Measurements from ENCODE around the gene FHDC1. TPM values are rescaled to one million over a fixed set of nuclear protein-coding genes. Genes with fewer than 3 reads are reported as not detected.

FHDC1 gene
- total RNA-seq, 4 donors from 2014 or later: 4.6 to 40.4 (median 15.5) TPM

DNA sequence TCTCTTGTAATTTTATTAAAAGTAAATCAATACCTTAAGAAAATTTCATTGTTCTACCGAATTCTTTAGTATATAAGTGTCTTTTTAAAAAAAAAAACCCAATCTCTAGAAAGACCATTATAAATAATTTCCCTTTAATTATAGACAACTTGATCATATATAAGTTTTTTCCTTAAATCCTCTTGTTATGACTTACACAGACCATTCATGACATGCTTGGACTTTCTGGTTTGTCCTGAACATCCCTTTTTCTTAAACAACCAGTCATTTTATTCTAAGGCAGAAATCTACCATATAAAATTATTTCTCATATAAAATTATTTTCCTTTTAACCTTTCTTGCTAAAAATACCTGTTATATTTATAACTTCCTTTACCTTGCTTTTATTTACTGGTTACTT, 15.4 kb upstream of the FHDC1 start:
- H3K27me3 ChIP-seq: no peaks in the 10 kb centered on the region
- H3K27ac ChIP-seq: no peak overlapping the region
- H3K4me3 ChIP-seq: no peak overlapping the region
- DNase-seq: no peak
- no peaks in the 10 kb centered on the region for H3K4me1 ChIP-seq
- peaks cover 9% of the 10 kb centered on the region in 2 donors for H3K9me3 ChIP-seq
- no peak for TF ChIP-seq POLR2A (IDR thresholded peaks at IDR 0.05)
- TF ChIP-seq POLR2AphosphoS5 (IDR thresholded peaks at IDR 0.05): no peak
- TF ChIP-seq, protein P1, sequence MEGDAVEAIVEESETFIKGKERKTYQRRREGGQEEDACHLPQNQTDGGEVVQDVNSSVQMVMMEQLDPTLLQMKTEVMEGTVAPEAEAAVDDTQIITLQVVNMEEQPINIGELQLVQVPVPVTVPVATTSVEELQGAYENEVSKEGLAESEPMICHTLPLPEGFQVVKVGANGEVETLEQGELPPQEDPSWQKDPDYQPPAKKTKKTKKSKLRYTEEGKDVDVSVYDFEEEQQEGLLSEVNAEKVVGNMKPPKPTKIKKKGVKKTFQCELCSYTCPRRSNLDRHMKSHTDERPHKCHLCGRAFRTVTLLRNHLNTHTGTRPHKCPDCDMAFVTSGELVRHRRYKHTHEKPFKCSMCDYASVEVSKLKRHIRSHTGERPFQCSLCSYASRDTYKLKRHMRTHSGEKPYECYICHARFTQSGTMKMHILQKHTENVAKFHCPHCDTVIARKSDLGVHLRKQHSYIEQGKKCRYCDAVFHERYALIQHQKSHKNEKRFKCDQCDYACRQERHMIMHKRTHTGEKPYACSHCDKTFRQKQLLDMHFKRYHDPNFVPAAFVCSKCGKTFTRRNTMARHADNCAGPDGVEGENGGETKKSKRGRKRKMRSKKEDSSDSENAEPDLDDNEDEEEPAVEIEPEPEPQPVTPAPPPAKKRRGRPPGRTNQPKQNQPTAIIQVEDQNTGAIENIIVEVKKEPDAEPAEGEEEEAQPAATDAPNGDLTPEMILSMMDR (IDR thresholded peaks at IDR 0.05): no peak
- TF ChIP-seq EP300 (IDR thresholded peaks at IDR 0.05; ENCODE audit: low read depth): no peak
- intact Hi-C loops (cut with DNase I; ENCODE audit: low total_unique reads): no loop called here
- in situ Hi-C loops (cut with MboI; ENCODE audit: low pct_ligation_motif_present in 1 of 4, low pct_unique_long_range_greater_than_20kb in 1 of 4, low sequenced_read_pairs in 3 of 4): no loop called here
- H3K36me3 ChIP-seq: no peaks in the 10 kb centered on the region
- WGBS, 2 donors (ENCODE audit: low coverage in 1 of 2): 68 to 86% methylated on average over 1 of the region's 1 CpG

- Histone ChIP-seq H3K4me3 (no peak overlapping the region), H3K36me3 (no peaks in the 10 kb centered on the region), H3K9me3 (peaks cover 9% of the 10 kb centered on the region in 2 donors), H3K27me3 (no peaks in the 10 kb centered on the region), H3K4me1 (no peaks in the 10 kb centered on the region), H3K27ac (no peak overlapping the region)
- in situ Hi-C loops (cut with MboI; ENCODE audit: low pct_ligation_motif_present in 1 of 4, low pct_unique_long_range_greater_than_20kb in 1 of 4, low sequenced_read_pairs in 3 of 4): no loop called here
- TF ChIP-seq POLR2AphosphoS5 (IDR thresholded peaks at IDR 0.05) (no peak), POLR2A (IDR thresholded peaks at IDR 0.05) (no peak), EP300 (IDR thresholded peaks at IDR 0.05; ENCODE audit: low read depth) (no peak)
- TF ChIP-seq, protein P1 (IDR thresholded peaks at IDR 0.05): no peak
- no peak for DNase-seq
- intact Hi-C loops (cut with DNase I; ENCODE audit: low total_unique reads): no loop called here
Observed at GRCh38 chr4:152921284-152921683, 14.8 kb upstream of the FHDC1 start.

DNA sequence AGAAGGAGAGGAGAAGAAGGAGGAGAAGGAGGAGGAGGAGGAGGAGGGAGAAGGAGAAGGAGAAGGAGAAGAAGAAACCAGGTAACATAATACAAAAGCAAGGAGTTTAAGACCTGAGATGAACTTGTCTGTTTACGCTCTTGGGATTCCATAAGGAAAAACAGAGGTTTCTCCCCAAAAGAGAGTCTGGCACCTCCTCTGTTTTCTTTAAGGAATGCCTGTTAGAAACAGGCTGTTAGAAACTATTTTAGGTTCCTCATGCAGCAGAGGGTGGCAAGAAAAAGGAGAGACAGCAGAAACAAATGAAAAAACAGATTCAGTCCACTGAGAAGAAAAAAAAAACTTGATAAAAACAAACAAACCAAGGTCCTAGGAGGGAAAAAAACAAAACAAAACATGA, 10.3 kb upstream of the FHDC1 start:
- in situ Hi-C loops (cut with MboI; ENCODE audit: low pct_ligation_motif_present in 1 of 4, low pct_unique_long_range_greater_than_20kb in 1 of 4, low sequenced_read_pairs in 3 of 4) (no loop called here), intact Hi-C loops (cut with DNase I; ENCODE audit: low total_unique reads) (no loop called here)
- TF ChIP-seq, protein P1 (IDR thresholded peaks at IDR 0.05): no peak
- no peak for TF ChIP-seq POLR2A (IDR thresholded peaks at IDR 0.05)
- no peak for TF ChIP-seq EP300 (IDR thresholded peaks at IDR 0.05; ENCODE audit: low read depth)
- TF ChIP-seq POLR2AphosphoS5 (IDR thresholded peaks at IDR 0.05): no peak
- DNase-seq: no peak
- Histone ChIP-seq H3K9me3 (peaks cover under 1 to 2% of the 10 kb centered on the region in 2 donors), H3K27ac (no peak overlapping the region), H3K36me3 (no peaks in the 10 kb centered on the region), H3K4me3 (no peak overlapping the region), H3K4me1 (no peaks in the 10 kb centered on the region), H3K27me3 (no peaks in the 10 kb centered on the region)
- 96% methylated on average over 1 of the region's 1 CpG; no CpG with 5 or more reads in 1 of the 2 donors for WGBS, 2 donors (ENCODE audit: low coverage in 1 of 2)

GRCh38 chr4:152926959-152927358, 9.2 kb upstream of the FHDC1 start:
- intact Hi-C loops (cut with DNase I; ENCODE audit: low total_unique reads) (no loop called here), in situ Hi-C loops (cut with MboI; ENCODE audit: low pct_ligation_motif_present in 1 of 4, low pct_unique_long_range_greater_than_20kb in 1 of 4, low sequenced_read_pairs in 3 of 4) (no loop called here)
- Histone ChIP-seq H3K36me3 (no peaks in the 10 kb centered on the region), H3K27ac (no peak overlapping the region), H3K4me1 (no peaks in the 10 kb centered on the region), H3K9me3 (no peaks in the 10 kb centered on the region), H3K27me3 (no peaks in the 10 kb centered on the region), H3K4me3 (no peak overlapping the region)
- 94 to 100% methylated on average over 3 to 4 of the region's 4 CpGs for WGBS, 2 donors (ENCODE audit: low coverage in 1 of 2)
- TF ChIP-seq POLR2A (IDR thresholded peaks at IDR 0.05) (no peak), POLR2AphosphoS5 (IDR thresholded peaks at IDR 0.05) (no peak), EP300 (IDR thresholded peaks at IDR 0.05; ENCODE audit: low read depth) (no peak)
- TF ChIP-seq, protein P1 (IDR thresholded peaks at IDR 0.05): no peak
- no peak for DNase-seq

Measured in transverse colon (tissue), 4 donors.